HCT116 (cell line): ENCODE results near the gene MTPN.

Experiments
- CEBPB ChIP-seq: IDR thresholded peaks from 2 replicates; pipeline ENCODE4 v1.6.1; 2012; ENCODE audit warnings: low read depth
- EZH2 ChIP-seq: fragments of 200-600 bp; sonication (generic); IDR thresholded peaks from 2 replicates; pipeline ENCODE4 v1.6.1; 2017; ENCODE audit warnings: antibody characterized with exemption, mixed run types
- JUND ChIP-seq: IDR thresholded peaks from 2 replicates; pipeline ENCODE4 v1.6.1; 2012
- POLR2A ChIP-seq: IDR thresholded peaks from 2 replicates; pipeline ENCODE4 v1.7.0; 2011; ENCODE audit warnings: borderline replicate concordance; ENCODE audit not compliant: insufficient read depth, insufficient read length; ENCODE audit errors: extremely low read depth
- POLR2AphosphoS5 ChIP-seq: IDR thresholded peaks from 2 replicates; pipeline ENCODE4 v1.6.1; 2011; ENCODE audit warnings: mild to moderate bottlenecking, low read depth, low read length, moderate library complexity
- SIN3A ChIP-seq: IDR thresholded peaks from 2 replicates; pipeline ENCODE4 v1.6.1; 2012; ENCODE audit warnings: low read depth
- SP1 ChIP-seq: IDR thresholded peaks from 2 replicates; pipeline ENCODE4 v1.6.1; 2012; ENCODE audit warnings: low read depth
- TCF7L2 ChIP-seq: IDR thresholded peaks from 2 replicates; pipeline ENCODE4 v1.7.0; 2011; ENCODE audit warnings: borderline replicate concordance, inconsistent platforms; ENCODE audit not compliant: insufficient read depth, insufficient read length; ENCODE audit errors: extremely low read depth
- TF ChIP-seq, protein P1 (sequence below), 3 experiments: fragments of 200-600 bp in 1 of 3; sonication (generic) in 1 of 3; IDR thresholded peaks in 2 of 3; conservative IDR thresholded peaks in 1 of 3; 2 replicates each; pipeline ENCODE4 v1.5.1; 2012 to 2017; ENCODE audit warnings: low read depth in 2 of 3, low read length in 2 of 3, antibody characterized with exemption in 1 of 3, borderline replicate concordance in 1 of 3, control low read depth in 1 of 3, mild to moderate bottlenecking in 1 of 3, mixed read lengths in 1 of 3, mixed run types in 1 of 3, moderate library complexity in 1 of 3; ENCODE audit not compliant: insufficient read depth in 1 of 3

DNA sequence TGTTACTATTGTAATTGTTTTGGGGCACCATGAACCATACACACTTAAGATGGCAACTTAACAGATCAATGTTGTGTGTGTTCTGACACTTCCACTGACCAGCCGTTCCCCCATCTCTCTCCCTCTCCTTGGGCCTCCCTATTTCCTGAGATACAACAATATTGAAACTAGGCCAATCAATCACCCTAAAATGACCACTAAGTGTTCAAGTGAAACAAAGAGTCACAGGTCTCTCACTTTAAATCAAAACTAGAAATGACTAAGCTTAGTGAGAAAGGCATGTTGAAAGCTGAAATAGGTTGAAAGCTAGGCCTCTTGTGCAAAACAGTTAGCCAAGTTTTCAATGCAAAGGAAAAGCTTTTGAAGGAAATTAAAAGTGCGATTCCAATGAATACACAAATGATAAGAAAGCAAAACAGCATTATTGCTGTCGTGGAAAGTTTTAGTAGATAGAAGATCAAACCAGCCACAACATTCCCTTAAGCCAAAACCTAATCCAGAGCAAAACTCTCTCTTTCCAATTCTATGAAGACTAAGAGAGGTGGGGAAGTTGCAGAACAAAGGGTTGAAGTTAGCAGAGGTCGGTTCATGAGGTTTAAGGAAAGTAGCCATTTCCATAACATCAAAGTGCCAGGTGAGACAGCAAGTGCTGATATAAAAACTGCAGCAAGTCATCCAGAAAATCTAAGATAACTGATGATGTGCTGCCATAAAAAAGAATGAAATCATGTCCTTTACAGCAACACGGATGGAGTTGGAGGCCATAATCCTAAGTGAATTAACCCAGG, 90.6 kb downstream of the MTPN start:
- no peak for TF ChIP-seq CEBPB
- TF ChIP-seq EZH2: no peak
- TF ChIP-seq TCF7L2: no peak
- TF ChIP-seq POLR2AphosphoS5: no peak
- TF ChIP-seq SIN3A: no peak
- TF ChIP-seq JUND: no peak
- TF ChIP-seq POLR2A: no peak
- no peak for TF ChIP-seq SP1
- TF ChIP-seq, protein P1, sequence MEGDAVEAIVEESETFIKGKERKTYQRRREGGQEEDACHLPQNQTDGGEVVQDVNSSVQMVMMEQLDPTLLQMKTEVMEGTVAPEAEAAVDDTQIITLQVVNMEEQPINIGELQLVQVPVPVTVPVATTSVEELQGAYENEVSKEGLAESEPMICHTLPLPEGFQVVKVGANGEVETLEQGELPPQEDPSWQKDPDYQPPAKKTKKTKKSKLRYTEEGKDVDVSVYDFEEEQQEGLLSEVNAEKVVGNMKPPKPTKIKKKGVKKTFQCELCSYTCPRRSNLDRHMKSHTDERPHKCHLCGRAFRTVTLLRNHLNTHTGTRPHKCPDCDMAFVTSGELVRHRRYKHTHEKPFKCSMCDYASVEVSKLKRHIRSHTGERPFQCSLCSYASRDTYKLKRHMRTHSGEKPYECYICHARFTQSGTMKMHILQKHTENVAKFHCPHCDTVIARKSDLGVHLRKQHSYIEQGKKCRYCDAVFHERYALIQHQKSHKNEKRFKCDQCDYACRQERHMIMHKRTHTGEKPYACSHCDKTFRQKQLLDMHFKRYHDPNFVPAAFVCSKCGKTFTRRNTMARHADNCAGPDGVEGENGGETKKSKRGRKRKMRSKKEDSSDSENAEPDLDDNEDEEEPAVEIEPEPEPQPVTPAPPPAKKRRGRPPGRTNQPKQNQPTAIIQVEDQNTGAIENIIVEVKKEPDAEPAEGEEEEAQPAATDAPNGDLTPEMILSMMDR (IDR thresholded peaks at IDR 0.05 in 2 of 3, conservative IDR thresholded peaks at IDR 0.05 in 1 of 3; ENCODE audit: borderline replicate concordance in 1 of 3, insufficient read depth in 1 of 3, low read depth in 2 of 3, low read length in 2 of 3): no peak
